NCI-H774 (cell line): ENCODE results near the gene R3HDM2.

Experiments
- DNase-seq: peaks from one replicate; lab custom pipeline; 2025; lab: John Stamatoyannopoulos, UW

R3HDM2 gene

GRCh38 chr12:57266681-57267080 is 164.2 kb downstream of the R3HDM2 start:
- DNase-seq, result no peak

DNA sequence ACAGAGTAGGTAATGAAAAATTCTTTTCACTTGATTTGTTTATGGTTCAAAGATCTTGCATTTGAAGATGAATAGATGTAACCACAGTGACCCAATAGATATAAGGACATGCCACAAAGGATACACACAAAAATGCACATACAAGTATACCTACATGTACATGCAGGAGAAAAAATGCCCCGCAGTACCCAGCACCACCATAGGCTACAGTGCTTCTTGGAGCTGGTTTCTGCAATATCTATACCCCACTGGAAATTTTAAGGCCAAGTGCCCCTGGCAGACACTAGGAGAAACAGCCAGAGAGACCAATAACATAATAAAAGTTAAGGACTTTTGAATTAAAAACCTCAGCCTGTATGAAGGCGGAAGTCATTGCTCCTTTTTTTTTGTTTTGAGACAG is 167.7 kb downstream of the R3HDM2 start:
- no peak for DNase-seq

DNA sequence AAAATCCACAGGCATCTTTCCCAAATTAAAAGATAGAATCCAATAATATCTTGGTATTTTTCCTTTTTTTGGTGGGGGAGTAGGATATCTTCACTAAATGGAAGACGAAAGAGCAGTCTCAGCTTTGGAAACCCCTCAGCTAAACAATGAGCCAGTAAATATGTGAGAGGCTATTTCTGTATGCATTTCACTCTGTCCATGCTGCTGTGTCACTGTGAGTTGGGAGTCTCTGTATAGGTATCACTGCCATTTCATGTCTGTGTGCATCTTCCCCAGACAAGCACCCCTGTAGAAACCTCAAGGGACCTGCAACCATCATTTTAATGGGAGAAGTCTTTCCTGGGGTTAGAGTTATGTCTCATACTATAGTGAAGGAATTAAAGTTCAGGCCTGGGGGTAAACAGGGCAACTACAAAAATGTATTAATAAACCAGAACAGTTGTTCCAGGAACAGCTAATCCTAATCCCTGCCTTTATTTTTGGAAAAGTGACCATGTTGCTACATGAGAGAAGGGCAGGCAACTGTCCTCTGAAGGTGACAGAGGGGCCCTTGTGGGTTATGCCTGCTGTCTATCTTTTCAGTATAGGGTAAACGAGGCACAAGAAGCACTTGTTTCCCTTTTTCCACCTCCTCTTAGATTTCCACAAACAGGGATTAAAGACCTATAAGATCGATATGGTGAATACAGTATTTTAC is 168.6 kb downstream of the R3HDM2 start:
- DNase-seq, result no peak

GRCh38 chr12:57261428-57261865 is 169.4 kb downstream of the R3HDM2 start:
- peak; percentile 67 for DNase-seq

DNA sequence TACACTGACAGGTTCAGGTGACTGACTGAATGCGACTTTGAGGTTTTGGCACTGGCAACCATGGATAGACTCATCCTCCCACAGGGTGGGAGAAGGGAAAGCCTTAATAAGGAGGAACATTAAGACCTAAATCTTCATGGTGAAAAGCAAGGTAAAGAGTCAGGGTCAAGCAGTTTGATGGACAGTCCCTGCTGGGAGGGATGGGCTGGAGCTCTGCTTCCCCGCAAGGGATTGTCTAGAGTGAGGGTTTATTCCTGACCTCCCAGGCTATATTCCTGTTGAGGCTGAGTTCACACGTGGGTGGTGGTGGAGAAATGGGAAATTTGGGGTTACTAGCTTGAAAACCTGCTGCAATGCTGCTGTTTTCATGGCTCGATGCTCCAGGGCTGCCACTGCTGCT is 170.5 kb downstream of the R3HDM2 start:
- DNase-seq, result no peak

DNA sequence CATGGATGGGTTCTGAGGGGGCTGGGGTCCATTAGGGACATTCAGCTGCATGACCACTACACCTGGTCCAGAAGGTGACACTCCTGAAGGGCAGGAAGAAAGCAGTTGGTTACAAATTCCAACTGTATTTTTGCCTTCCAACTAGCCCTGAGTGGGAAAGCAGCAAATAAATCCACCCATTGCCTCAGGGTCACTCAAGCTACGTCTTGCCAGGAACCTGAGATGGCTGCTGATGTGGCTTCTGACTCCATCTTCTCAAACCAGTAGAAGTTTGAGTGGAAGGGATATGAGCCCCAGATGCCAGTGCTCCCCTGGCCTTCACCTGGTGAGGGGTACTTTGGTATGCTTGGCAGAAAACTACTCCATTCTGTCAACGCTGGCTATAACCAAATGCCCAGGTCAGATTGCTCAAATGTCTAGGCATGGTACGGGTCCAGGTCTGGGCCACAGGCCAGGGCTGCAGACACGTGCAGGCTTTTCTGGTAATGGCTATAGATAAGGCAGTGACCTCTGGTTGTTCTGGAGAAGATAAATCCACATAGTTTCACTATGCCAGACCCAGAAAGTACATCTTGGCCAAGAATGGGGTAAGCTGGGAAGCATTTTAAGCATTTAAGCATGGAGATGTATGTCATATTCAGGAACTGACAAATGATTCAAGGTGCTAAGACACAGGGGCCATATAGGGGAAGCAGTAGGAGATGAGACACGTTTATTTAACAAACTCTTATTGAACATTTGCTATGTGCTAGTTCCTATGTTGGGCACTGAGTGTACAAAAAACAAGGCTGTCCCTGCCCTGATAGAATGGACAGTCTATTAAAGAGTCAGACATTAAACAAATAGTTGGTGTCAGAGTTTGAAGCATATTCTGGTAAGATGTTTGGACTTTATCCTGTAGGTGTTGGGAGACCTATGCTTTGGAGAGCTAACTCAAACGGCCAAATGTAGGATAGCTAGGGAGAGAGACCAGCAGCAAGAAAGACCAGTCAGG is 171.6 kb downstream of the R3HDM2 start:
- DNase-seq, result no peak

DNA sequence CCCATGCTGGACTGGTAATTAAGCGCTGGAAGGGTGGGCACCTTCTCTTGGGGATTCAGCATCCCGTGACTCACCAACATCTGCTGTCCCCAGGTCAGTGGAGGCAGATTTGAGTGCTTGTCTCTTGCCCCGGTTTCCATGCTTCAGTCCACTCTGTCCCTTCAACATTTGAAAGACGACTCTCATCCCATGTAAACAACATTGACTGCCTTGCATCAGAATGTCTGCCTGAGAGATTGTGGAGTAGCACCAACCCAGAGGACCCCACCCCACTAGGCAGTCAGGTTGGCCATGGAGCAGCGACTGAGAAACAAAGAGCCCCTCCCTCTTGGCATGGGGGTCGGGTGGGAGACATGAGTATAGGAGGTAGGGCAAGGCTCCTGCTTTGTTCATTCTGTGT is 174.9 kb downstream of the R3HDM2 start:
- no peak for DNase-seq

DNA sequence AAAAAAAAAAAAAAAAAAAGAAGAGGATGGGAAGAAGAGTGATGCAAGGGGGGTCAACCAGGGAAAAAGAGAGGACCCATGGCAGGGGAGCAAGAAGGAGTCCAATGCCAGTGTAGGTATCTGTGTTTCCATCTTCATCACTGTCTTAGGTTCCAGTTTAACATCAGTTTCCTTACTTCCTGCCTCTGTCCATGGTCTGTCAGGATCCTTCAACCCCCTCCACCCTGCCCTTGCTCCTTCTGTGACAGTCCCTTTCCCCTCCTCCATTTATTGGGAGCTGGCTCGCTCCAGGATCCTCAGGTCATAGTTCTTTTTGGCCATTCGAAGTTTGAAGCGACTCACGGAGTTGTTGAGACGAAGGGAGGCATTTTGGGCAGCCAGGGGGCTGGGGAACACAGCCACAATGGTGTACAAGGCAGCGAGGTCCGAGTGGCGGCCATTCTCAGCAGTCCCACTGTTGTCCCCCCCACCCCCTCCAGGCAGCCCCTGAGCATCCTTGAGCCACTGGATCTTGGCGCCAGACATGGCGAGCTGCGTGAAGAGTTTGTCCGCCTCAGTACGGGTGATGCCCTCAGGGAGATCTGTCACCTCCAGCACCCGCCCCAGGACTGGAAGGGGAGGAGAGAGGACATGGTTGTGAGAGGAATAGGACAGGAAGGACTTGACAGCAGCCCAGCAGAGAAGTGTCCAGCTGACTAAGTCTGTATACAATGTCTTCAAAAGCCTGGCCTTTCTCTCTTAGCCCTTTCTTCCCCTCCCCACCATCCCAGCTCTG is 176.2 kb downstream of the R3HDM2 start:
- no peak for DNase-seq

GRCh38 chr12:57250956-57251355 is 179.9 kb downstream of the R3HDM2 start, which contains the start of gene STAC3:
TSS of gene STAC3 (minus strand) at chr12:57251187. CDS start at chr12:57249636, 1,551 bp downstream.
- DNase-seq, result no peak

- DNase-seq, result no peak
Observed at GRCh38 chr12:57250541-57250940, 180.3 kb downstream of the R3HDM2 start.

GRCh38 chr12:57248934-57249742 is 181.7 kb downstream of the R3HDM2 start:
- no peak for DNase-seq

GRCh38 chr12:57247041-57247440 is 183.8 kb downstream of the R3HDM2 start:
- DNase-seq, result no peak

- no peak for DNase-seq
Observed at GRCh38 chr12:57244312-57244696, 186.5 kb downstream of the R3HDM2 start.

DNA sequence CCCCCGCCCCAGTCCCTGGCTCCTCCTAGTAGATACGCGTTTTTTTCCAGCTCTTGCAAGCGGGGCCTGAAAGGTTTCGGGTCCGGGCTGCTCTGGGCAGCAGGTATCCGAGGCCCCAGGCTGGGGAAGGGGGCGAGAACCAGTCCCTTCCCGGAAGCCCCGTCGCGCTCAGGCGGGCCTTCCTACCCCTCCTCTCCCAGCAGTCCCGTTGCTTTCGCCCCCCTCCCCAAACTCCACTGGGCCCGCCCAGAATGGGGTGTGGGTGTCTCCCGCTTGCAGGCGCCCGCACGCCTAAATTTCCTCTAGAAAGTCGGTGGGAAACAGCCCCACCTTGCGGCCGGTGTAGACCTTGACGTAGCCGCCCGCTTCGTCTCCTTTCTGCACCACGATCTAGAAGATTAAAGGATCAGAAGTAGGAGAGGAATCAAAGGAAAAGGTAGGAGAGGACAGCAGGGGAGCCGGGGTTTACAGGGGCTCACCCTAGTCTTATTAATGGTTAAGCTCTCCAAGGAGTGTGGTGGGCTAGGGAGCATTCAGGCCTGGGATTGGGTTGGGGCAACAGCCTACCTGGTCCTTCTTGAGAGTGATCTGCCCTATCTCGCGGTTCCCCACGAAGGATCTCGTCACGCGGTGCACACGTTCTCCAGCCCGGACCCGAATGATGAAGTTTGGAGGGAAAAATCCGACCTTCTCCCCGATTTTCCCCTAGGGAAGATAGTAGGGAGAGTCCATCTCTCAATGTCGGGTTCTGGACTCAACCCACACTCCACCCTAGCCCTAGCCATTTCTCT is 187.1 kb downstream of the R3HDM2 start:
- peak; percentile 56 for DNase-seq

- peak; percentile 90 for DNase-seq
Observed at GRCh38 chr12:57242691-57243454, 188.0 kb downstream of the R3HDM2 start.

DNA sequence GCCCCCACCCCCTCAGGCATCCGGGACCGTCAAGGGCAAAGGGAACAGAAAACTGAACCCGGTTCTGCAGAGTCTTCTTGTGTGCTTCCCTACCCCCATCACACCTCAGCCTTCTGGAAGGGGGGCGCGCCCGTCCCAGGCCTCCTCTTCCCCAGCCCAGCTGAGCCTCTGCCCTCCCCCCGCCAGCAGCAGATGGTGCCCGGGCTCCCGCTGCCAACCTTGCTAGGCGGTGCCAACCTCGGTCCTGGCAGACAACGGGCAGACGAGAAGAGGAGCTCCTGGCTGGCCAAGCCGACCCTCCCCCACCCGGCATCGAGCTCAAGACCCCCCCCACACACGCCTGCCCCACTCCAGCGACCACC is 188.5 kb downstream of the R3HDM2 start:
- DNase-seq, result peak; percentile 83

GRCh38 chr12:57241402-57242310 is 189.2 kb downstream of the R3HDM2 start:
- no peak for DNase-seq

- DNase-seq, result no peak
Observed at GRCh38 chr12:57240926-57241401, 189.9 kb downstream of the R3HDM2 start.
